ENCODE measurements around the gene ZBTB46. TPM values are rescaled to one million over a fixed set of nuclear protein-coding genes. Genes with fewer than 3 reads are reported as not detected.
A peak's percentile ranks its signal among the peaks of the same experiment; 100 is the strongest.
"Not testable (repeated sequence)": the region's sequence is repeated elsewhere in the genome, so short reads cannot be mapped to it uniquely, and the experiment has no call there.

The ZBTB46 gene
- total and polyA plus RNA-seq, 10 of the 15 experiments (the other 5 are each of a cell fraction or from before 2014, with no cell fraction given): 0.15 to 0.92 (median 0.34) TPM

GRCh38 chr20:63868264-63868663 lies 37.2 kb upstream of the ZBTB46 start:
- Histone ChIP-seq H3K27me3 (replicated peaks in 1 of 2; ENCODE audit: control insufficient read depth in 2 of 2, insufficient read depth in 2 of 2, low read length in 1 of 2) (no peaks in the 10 kb centered on the region), H3K4me3 (no peak overlapping the region), H3K79me2 (ENCODE audit: control insufficient read depth, insufficient read depth, low read length) (peaks cover 31% of the 10 kb centered on the region), H3K4me2 (ENCODE audit: control insufficient read depth, insufficient read depth) (peak overlapping the region; percentile 42; the same call in 1 of the 2 replicates), H3K4me1 (ENCODE audit: control insufficient read depth, insufficient read depth, low read length) (peaks cover 5% of the 10 kb centered on the region), H4K20me1 (ENCODE audit: control insufficient read depth, insufficient read depth) (no peaks in the 10 kb centered on the region), H3K9ac (ENCODE audit: control insufficient read depth, insufficient read depth, low read length) (no peak overlapping the region), H3K27ac (ENCODE audit: control insufficient read depth, insufficient read depth) (no peak overlapping the region), H2AFZ (ENCODE audit: control insufficient read depth, low read depth, low read length) (no peak overlapping the region), H3K36me3 (ENCODE audit: control insufficient read depth in 2 of 2, insufficient read depth in 2 of 2, low read length in 1 of 2) (peaks cover 2 to 10% of the 10 kb centered on the region in 2 experiments; a peak in 3 of 4 replicates), H3K9me3 (replicated peaks; ENCODE audit: control insufficient read depth, insufficient read depth, low read length) (no peaks in the 10 kb centered on the region)
- ATAC-seq (no peak), DNase-seq (ENCODE audit: low read depth, low spot score) (no peak), FAIRE-seq (no peak)
- BruUV-seq (replicated peaks): TSS peak; percentile 46
- in situ Hi-C loops (cut with MboI) (no loop called here), intact Hi-C loops (cut with micrococcal nuclease; ENCODE audit: unreplicated experiment) (loop anchor here (10.0 kb wide), 1 partner anchor 187 kb away; no protein-coding TSS in a partner anchor)
- WGBS (ENCODE audit: insufficient coverage, insufficient replicate concordance, low lambda C conversion rate, missing lambda C conversion rate): 98% methylated on average over 5 of the region's 5 CpGs
- POLR2A ChIA-PET: interaction anchor here (0.6 kb wide), 1 partner anchor 35 kb away, joined by 3 read pairs; no protein-coding TSS in a partner anchor
- RAD21 ChIA-PET (ENCODE audit: unreplicated experiment): interaction anchor here (1.5 kb wide), 1 partner anchor 106 kb away, joined by 3 read pairs; no protein-coding TSS in a partner anchor
- CTCF ChIA-PET: no interaction called here
- TF ChIP-seq CHD4 (IDR thresholded peaks at IDR 0.05) (no peak), RBBP5 (conservative IDR thresholded peaks at IDR 0.05) (no peak), CREM (IDR thresholded peaks at IDR 0.05; ENCODE audit: low read depth) (no peak)
- SMC1A ChIA-PET (ENCODE audit: uncharacterized antibody, unreplicated experiment): interaction anchor here (1.6 kb wide), 1 partner anchor 82 kb away, joined by 5 read pairs; no protein-coding TSS in a partner anchor

GRCh38 chr20:63867042-63867441 lies 36.0 kb upstream of the ZBTB46 start:
- H4K20me1 ChIP-seq (ENCODE audit: control insufficient read depth, insufficient read depth); H3K9ac ChIP-seq (ENCODE audit: control insufficient read depth, insufficient read depth, low read length); H3K4me2 ChIP-seq (ENCODE audit: control insufficient read depth, insufficient read depth); H3K9me3 ChIP-seq (replicated peaks; ENCODE audit: control insufficient read depth, insufficient read depth, low read length); DNase-seq (ENCODE audit: low read depth, low spot score); H3K36me3 ChIP-seq (ENCODE audit: control insufficient read depth in 2 of 2, insufficient read depth in 2 of 2, low read length in 1 of 2); H3K4me3 ChIP-seq; H3K27me3 ChIP-seq (replicated peaks in 1 of 2; ENCODE audit: control insufficient read depth in 2 of 2, insufficient read depth in 2 of 2, low read length in 1 of 2); in situ Hi-C loops (cut with MboI); H2AFZ ChIP-seq (ENCODE audit: control insufficient read depth, low read depth, low read length); BruUV-seq (replicated peaks); FAIRE-seq; ATAC-seq; H3K27ac ChIP-seq (ENCODE audit: control insufficient read depth, insufficient read depth); H3K4me1 ChIP-seq (ENCODE audit: control insufficient read depth, insufficient read depth, low read length): not testable (repeated sequence)
- 95% methylated on average over 13 of the region's 13 CpGs for whole genome bisulfite sequencing (ENCODE audit: insufficient coverage, insufficient replicate concordance, low lambda C conversion rate, missing lambda C conversion rate)
- H3K79me2 ChIP-seq (ENCODE audit: control insufficient read depth, insufficient read depth, low read length): peaks cover 33% of the 10 kb centered on the region
- ChIA-PET RAD21 (ENCODE audit: unreplicated experiment) (interaction anchor here (0.6 kb wide), 1 partner anchor 107 kb away, joined by 4 read pairs; no protein-coding TSS in a partner anchor), POLR2A (interaction anchor here (0.6 to 1.0 kb wide), 3 partner anchors 13 to 285 kb away, joined by 3 to 4 read pairs (median 4); no protein-coding TSS in a partner anchor), CTCF (interaction anchor here (0.8 to 4.4 kb wide), 4 partner anchors 81 to 209 kb away, joined by 4 to 26 read pairs (median 6); partner anchors contain the start of genes ARFRP1, RTEL1 and ZGPAT), SMC1A (ENCODE audit: uncharacterized antibody, unreplicated experiment) (interaction anchor here (1.6 kb wide), 1 partner anchor 81 kb away, joined by 5 read pairs; no protein-coding TSS in a partner anchor)
- intact Hi-C loops (cut with micrococcal nuclease; ENCODE audit: unreplicated experiment): loop anchor here (10.0 kb wide), 1 partner anchor 188 kb away; no protein-coding TSS in a partner anchor

Data from GM12878 (cell line).